ENCODE results near the gene ME3.
"Not testable (repeated sequence)": the region's sequence is repeated elsewhere in the genome, so short reads cannot be mapped to it uniquely, and the experiment has no call there.

Gene ME3

GRCh38 chr11:86551288-86552092 lies 120.9 kb downstream of the ME3 start:
- no peak for DNase-seq

DNA sequence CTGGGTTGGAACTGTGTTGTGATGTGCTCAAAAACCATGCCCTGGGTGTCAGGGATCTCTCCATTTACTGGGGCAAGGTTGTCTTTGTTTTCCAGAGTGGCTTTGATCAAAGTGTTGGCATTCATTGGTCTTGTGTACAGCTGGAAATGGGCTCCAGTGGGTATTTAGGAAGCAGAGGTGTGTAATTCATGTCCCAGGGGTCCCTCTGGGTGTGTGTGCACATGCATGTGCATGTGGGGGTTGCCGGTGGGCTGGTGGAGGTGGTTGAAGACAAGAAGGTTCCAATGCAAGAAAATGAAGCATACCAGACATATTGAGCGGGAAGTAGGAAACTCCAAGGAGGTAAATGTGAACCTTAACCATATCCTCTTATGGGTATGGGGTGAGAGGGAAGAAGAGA lies 121.7 kb downstream of the ME3 start:
- DNase-seq = no peak

DNA sequence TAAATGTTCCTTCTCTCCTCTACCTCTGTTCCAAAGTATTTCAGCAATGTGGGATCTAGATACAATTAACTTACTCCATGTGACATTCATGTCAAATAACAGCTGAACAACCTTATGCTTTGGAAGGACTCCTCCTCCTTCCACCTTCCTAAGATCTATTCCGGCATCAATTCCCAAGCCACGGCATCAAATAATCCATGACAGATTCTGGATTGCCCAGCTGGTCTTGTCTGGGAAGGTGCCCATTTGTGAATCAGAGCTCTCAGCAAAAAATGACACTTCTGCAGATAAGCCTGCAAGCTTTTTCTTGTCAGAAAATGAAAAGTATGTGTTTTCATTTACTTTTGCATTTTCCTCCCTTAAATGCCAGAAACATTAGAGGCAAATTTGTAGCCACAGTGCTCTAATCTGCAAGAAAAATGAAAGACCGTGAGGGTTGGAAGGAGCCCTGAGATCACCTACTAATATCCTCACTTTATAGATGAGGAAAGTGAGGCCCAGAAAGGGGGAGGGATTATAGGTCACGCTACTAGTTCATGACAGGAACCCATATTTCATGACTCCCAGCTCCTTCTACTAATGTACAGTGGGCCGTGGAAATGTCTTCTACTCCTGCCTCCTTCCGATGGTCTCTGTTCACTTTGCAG lies 124.0 kb downstream of the ME3 start:
- DNase-seq = no peak

GRCh38 chr11:86547727-86548126 lies 124.7 kb downstream of the ME3 start:
- DNase-seq = no peak

DNA sequence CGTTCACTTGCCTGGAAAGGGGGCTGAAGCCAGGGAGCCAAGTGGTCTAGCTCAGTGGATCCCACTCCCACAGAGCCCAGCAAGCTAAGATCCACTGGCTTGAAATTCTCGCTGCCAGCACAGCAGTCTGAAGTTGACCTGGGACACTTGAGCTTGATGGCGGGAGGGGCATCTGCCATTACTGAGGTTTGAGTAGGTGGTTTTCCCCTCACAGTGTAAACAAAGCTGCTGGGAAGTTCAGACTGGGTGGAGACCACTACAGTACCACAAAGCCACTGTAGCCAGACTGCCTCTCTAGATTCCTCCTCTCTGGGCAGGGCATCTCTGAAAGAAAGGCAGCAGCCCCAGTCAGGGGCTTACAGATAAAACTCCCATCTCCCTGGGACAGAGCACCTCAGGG lies 131.1 kb downstream of the ME3 start:
- not testable (repeated sequence) for DNase-seq

GRCh38 chr11:86538223-86538548 lies 134.2 kb downstream of the ME3 start:
- DNase-seq = no peak

GRCh38 chr11:86537541-86538222 lies 134.7 kb downstream of the ME3 start:
- no peak for DNase-seq

DNA sequence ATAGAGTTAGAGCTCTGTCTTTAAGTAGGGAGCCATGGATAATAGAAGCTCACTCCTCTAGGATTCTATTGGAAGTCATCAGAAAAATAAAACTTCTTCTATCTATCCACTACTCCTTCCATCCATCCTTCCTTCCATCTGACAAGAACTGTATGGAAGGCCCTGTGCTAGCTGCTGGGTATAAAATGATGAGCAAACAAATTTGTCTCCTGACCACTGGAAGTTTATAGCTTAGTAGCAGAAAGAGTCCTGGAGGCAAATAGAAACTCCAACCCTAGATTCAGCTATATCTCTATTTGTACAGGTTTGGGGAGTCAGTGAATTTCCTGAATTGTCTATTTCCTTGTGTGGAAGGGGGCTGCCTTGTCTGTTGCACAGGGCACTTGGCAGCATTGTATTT lies 136.6 kb downstream of the ME3 start:
- no peak for DNase-seq

DNA sequence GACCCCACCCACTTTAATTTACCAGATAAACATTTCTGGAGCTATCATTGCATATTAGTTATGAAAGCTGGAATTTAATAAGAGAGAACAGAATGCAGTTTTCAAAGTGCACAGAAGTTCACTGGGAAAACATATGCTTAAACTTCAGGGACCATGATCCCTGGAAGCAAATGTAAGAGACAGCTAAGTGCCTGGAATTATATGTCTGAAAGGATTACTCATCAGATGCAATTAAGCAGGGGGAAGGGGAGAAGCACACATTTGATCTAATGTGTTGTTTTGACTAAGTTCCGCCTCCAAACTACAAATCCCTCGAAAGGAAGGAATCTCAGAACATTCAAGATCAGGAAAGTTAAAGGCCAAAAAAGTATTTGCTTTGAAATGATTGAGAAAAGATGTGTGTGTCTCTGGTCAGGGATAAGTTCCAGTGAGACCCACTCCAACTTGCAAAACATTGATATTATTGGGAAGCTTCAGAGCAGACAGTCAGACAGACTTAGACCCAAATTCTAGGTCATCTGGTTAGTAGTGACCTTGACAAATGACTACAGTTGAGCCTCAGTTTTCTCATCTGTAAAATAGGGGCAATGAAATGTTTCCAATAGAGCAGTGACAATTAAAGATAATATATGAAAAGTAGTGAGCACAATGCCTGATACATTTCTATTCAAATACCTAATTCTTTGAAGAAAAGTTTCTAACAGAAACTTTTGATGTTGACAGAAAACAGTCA lies 147.6 kb downstream of the ME3 start:
- no peak for DNase-seq

- no peak for DNase-seq
These were observed 148.4 kb downstream of the ME3 start for GRCh38 chr11:86523738-86524619.

DNA sequence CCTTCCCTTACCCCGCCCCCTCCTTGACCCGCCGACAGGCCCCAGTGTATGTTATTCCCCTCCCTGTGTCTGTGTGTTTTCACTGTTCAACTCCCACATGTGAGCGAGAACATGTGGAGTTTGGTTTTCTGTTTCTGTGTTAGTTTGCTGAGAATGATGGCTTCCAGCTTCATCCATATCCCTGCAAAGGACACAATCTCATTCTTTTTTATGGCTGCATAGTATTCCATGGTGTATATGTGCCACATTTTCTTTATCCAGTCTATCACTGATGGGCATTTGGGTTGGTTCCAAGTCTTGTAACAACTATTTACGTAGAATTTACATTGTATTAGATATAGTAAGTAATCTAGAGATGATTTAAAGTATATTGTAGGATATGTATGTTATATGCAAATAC lies 149.9 kb downstream of the ME3 start:
- not testable (repeated sequence) for DNase-seq

DNA sequence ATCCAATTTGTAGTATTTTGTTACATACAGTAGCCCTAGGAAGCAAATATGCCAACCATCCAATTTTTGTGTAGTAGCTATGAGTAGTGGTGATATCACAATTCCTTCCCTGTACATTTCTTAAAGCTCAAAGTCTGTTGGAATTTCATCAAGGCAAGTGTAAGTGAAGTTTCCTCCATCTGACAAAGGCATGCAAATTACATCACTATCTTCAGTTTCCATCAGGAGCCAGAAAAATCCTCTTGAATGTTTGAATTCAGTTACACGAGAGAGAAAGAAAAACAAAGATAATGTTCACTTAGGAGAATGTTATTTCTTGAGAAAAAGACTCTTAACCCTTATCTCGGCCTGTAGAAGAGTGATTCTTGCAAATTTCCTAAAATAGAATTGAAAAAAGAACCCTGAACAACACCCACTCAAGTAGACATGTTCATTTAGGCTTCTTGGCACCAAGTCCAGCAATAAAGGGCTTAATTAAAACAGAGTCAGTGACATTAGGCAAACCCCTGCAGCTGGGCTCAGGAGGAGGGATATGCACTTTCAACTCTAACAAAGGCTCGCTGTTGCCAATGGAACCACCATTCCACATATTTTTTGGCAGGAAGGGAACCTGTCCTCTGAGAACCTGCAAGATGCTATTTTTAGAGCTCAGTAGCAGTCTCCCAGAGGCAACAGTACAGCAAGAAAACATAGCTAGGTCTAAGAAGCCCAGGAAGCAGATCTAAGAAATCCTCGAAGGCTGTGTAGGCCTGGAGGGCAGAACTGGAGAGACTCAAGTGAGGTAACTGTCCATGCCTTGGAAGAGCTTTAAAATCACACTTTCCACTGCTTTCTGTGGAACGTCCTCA lies 153.1 kb downstream of the ME3 start:
- no peak for DNase-seq

DNA sequence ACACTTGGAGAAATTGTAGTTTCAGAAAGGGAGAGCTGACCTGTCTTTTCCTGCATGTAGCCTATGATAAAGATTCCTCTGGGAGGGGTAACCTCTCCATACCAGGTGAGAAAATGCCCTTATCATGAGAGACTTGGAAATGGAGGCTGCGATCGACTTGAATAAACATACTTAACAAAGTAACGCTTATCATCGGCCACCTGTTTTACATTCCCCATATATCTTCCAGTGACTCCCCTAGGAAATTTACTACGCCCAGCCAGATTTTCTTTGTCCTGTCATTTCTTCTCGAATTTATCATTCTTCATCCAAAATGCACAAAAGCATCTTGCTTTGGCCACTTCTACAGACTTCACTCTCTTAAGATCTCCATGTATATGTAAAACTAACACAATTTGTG lies 154.2 kb downstream of the ME3 start:
- DNase-seq = no peak

- DNase-seq = no peak
These were observed 154.9 kb downstream of the ME3 start for GRCh38 chr11:86517557-86517956.

- no peak for DNase-seq
These were observed 156.9 kb downstream of the ME3 start for GRCh38 chr11:86515297-86516094.

- DNase-seq = no peak
These were observed 158.0 kb downstream of the ME3 start for GRCh38 chr11:86514453-86514852.

DNA sequence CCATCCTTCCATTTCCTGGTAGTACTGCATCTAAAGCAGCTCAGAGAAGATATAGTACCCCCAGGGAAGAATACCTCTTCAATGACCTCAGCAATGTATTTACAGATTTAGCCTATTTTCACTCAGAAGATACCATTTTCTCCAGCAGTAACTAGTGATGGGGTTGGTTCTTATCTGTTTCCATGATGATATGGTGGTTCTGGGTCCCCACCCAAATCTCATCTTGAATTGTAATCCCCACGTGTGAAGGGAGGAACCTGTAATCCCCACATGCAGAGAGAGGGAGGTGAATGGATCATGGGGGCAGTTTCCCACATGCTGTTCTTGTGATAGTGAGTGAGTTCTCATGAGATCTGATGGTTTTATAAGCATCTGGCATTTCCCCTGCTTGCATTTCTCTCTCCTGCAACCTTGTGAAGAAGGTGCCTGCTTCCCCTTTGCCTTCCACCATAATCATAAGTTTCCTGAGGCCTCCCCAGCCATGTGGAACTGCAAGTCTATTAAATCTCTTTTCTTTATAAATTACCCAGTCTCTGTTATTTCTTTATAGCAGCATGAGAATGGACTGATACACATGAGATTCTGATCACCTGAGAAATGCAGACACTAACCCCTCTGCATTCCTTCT lies 158.6 kb downstream of the ME3 start:
- no peak for DNase-seq

- DNase-seq = no peak
These were observed 159.3 kb downstream of the ME3 start for GRCh38 chr11:86513138-86513537.

GRCh38 chr11:86511086-86511551 lies 161.3 kb downstream of the ME3 start:
- DNase-seq = no peak

GRCh38 chr11:86510674-86511073 lies 161.7 kb downstream of the ME3 start:
- no peak for DNase-seq

All from NCI-H1417 treated with DMSO at 0.1 percent for 48 hours (cell line).